Measurements from ENCODE around the gene DLX3.

DLX3 gene

GRCh38 chr17:49992191-49992932 lies 2.7 kb downstream of the DLX3 start:
- no peak for DNase-seq (ENCODE audit: low read depth in 2 of 2)

GRCh38 chr17:49991409-49991808 lies 3.6 kb downstream of the DLX3 start:
- DNase-seq (ENCODE audit: low read depth in 2 of 2): no peak

- DNase-seq (ENCODE audit: low read depth in 2 of 2): no peak
Measured at GRCh38 chr17:49990921-49991320, 4.1 kb downstream of the DLX3 start.

GRCh38 chr17:49990331-49990730 lies 4.7 kb downstream of the DLX3 start:
- no peak for DNase-seq (ENCODE audit: low read depth in 2 of 2)

GRCh38 chr17:49989518-49989880 lies 5.5 kb downstream of the DLX3 start:
- DNase-seq (ENCODE audit: low read depth in 2 of 2): no peak

GRCh38 chr17:49987681-49988441 lies 7.2 kb downstream of the DLX3 start:
- DNase-seq (ENCODE audit: low read depth in 2 of 2): no peak

- DNase-seq (ENCODE audit: low read depth in 2 of 2): no peak
Measured at GRCh38 chr17:49987290-49987585, 7.8 kb downstream of the DLX3 start.

GRCh38 chr17:49986396-49987289 lies 8.4 kb downstream of the DLX3 start:
- no peak for DNase-seq (ENCODE audit: low read depth in 2 of 2)

GRCh38 chr17:49985310-49985990 lies 9.6 kb downstream of the DLX3 start:
- DNase-seq (ENCODE audit: low read depth in 2 of 2): no peak

GRCh38 chr17:49984776-49985175 lies 10.2 kb downstream of the DLX3 start:
- no peak for DNase-seq (ENCODE audit: low read depth in 2 of 2)

GRCh38 chr17:49984283-49984682 lies 10.7 kb downstream of the DLX3 start:
- DNase-seq (ENCODE audit: low read depth in 2 of 2): no peak

GRCh38 chr17:49980703-49981197 lies 14.3 kb downstream of the DLX3 start:
- DNase-seq (ENCODE audit: low read depth in 2 of 2): no peak

GRCh38 chr17:49979748-49980479 lies 15.1 kb downstream of the DLX3 start:
- DNase-seq (ENCODE audit: low read depth in 2 of 2): no peak

- DNase-seq (ENCODE audit: low read depth in 2 of 2): no peak
Measured at GRCh38 chr17:49978501-49978900, 16.5 kb downstream of the DLX3 start.

- no peak for DNase-seq (ENCODE audit: low read depth in 2 of 2)
Measured at GRCh38 chr17:49977463-49978389, 17.3 kb downstream of the DLX3 start.

GRCh38 chr17:49976828-49977202 lies 18.2 kb downstream of the DLX3 start:
- no peak for DNase-seq (ENCODE audit: low read depth in 2 of 2)

GRCh38 chr17:49976163-49976827 lies 18.7 kb downstream of the DLX3 start:
- DNase-seq (ENCODE audit: low read depth in 2 of 2): no peak

GRCh38 chr17:49975531-49975930 lies 19.5 kb downstream of the DLX3 start:
- no peak for DNase-seq (ENCODE audit: low read depth in 2 of 2)

- no peak for DNase-seq (ENCODE audit: low read depth in 2 of 2)
Measured at GRCh38 chr17:49973271-49973615, 21.8 kb downstream of the DLX3 start.
